NCI-H510A treated with DMSO at 0.1 percent for 48 hours (cell line): Measurements from ENCODE around the gene HBG2.
A peak's percentile ranks its signal among the peaks of the same experiment; 100 is the strongest.

Experiments used
- DNase-seq: peaks from one replicate; lab custom pipeline; 2025; lab: John Stamatoyannopoulos, UW

HBG2 gene

DNA sequence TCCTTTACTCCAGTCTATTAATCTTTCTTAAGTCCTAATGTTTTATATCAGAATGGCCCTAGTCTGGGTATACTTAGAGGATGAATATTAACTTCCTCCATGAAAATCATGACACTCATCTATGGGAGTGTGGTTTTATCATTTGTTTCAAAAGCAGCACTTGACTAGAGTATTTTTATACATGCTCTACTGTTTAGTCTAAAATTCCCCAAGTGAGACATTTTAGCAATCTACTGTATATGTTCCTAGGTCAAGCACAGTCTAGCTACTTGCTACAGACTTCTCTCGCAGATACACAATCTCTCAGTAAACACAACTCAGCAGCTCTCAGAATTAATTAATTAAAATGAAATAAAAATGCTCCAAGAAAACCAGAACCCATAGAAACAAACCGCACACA, 24.8 kb downstream of the HBG2 start:
- DNase-seq, result no peak

DNA sequence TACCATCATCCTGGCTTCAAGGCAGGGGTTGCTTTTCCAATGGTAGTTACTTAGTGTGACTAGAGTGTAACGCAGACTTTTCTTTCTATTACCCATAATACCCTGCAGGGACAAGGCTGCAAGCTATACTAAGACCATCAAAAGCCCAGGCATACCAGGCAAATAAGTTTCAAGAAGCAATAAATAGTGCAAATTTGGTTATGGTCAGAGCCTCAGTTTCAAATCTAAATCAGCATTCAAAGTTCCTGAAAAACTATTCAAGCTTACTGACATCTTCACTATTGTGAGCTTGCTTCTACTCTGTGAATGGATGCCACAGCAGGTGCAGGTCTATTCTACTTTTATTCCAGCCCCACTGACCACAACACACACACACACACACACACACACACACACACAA, 25.2 kb downstream of the HBG2 start:
- DNase-seq, result no peak

GRCh38 chr11:5228124-5228523, 26.5 kb downstream of the HBG2 start:
- DNase-seq, result no peak

- no peak for DNase-seq
These were observed 26.9 kb downstream of the HBG2 start for GRCh38 chr11:5227681-5228080.

- no peak for DNase-seq
These were observed 27.8 kb downstream of the HBG2 start, which contains the start of gene HBB for GRCh38 chr11:5226732-5227310. HBB (minus strand) TSS chr11:5227071; CDS start chr11:5227021, 50 bp downstream.

DNA sequence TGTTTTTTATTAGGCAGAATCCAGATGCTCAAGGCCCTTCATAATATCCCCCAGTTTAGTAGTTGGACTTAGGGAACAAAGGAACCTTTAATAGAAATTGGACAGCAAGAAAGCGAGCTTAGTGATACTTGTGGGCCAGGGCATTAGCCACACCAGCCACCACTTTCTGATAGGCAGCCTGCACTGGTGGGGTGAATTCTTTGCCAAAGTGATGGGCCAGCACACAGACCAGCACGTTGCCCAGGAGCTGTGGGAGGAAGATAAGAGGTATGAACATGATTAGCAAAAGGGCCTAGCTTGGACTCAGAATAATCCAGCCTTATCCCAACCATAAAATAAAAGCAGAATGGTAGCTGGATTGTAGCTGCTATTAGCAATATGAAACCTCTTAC, 29.1 kb downstream of the HBG2 start:
- DNase-seq, result no peak

- no peak for DNase-seq
These were observed 29.8 kb downstream of the HBG2 start for GRCh38 chr11:5224538-5225479.

DNA sequence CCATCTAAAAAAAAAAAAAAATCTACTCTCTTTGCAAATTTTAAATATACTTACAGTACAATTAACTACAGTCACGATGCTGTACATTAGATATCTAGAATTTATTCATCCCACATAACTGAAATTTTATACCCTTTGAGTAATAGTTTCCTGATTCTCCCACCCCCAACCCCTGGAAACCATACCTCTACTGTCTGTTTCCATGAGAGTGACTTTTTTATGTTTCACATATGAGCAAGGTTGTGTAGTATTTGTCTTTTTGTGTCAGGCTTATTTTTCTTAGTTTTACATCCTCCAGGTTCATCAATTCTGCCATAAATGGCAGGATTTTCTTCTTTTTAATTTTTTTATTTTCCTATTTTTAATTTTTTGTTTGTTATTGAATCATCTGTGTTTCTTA, 30.9 kb downstream of the HBG2 start:
- DNase-seq, result no peak

DNA sequence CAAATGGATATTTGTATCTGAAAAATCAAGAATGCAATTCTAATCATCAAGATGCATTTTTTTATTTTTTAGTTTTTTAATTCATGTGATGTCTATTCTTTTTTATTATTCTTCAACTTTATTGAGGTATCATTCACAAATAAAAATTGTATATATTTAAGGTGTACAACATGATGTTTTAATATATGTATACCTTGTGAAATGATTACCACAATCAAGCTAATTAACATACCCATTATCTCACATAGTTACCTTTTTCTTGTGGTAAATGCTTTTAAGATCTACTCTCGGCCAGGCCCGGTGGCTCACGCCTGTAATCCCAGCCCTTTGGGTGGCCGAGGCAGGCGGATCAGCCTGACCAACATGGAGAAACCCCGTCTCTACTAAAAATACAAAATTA, 31.4 kb downstream of the HBG2 start:
- DNase-seq, result no peak

DNA sequence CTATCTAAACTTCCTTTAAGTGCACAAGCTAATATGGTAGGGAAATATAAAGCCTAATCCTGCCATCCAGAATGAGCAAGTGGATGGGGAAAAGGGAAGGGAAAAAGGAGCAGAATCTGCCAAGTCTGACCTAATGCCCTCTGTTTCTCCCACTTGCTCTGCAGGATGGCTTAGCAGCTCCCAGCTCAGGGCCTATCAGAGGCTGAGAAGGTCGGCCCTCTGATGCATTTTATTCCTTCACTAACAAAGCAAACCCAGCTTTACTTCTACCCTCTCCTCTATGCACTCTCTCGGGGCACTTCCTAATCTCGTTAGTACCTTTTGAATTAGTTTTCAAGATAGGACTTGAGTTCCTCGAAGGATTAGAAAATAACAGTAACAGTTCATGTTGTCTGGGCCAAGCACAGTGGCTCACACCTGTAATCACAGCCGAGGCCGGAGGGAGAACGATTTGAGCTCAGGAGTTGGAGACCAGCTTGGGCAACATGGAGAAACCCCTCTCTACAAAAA, 44.1 kb downstream of the HBG2 start:
- DNase-seq, result no peak

DNA sequence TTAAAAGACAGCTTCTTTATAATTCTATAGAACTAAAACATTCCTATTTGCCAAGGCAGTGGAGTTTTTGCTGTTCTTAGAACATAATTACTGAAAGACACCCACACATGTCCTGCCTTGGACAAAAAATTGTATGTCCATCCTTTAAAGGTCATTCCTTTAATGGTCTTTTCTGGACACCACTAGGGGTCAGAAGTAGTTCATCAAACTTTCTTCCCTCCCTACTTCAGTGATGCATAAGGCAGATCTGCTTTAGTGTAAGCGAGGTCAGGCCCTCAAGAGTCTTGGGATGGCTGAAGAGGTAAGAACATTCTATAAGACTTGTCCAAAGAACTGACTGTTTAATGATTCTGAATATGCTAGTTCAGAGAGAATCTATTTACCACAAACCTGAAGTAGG, 49.8 kb downstream of the HBG2 start:
- DNase-seq, result peak; percentile 20

- DNase-seq, result no peak
These were observed 51.2 kb downstream of the HBG2 start for GRCh38 chr11:5203366-5203765.
